Jurkat, Clone E6-1 (cell line): ENCODE data around the gene TNFAIP8.

Source experiments
- DNase-seq: peaks from one replicate; pipeline ENCODE4 v3.0.0-alpha.2; 2011; ENCODE audit warnings: low read depth, low spot score
- H3K4me3 ChIP-seq: 2 replicates; pipeline ENCODE4 v1.5.1; 2011; ENCODE audit warnings: mild to moderate bottlenecking, low read length, control low read depth, moderate library complexity

Gene TNFAIP8

GRCh38 chr5:119361594-119362125, 5.8 kb downstream of the TNFAIP8 start:
- no peak overlapping the region for H3K4me3 ChIP-seq
- DNase-seq = no peak

- no peak for DNase-seq
- no peak overlapping the region for H3K4me3 ChIP-seq
These were observed 6.9 kb downstream of the TNFAIP8 start for GRCh38 chr5:119362714-119363113.

DNA sequence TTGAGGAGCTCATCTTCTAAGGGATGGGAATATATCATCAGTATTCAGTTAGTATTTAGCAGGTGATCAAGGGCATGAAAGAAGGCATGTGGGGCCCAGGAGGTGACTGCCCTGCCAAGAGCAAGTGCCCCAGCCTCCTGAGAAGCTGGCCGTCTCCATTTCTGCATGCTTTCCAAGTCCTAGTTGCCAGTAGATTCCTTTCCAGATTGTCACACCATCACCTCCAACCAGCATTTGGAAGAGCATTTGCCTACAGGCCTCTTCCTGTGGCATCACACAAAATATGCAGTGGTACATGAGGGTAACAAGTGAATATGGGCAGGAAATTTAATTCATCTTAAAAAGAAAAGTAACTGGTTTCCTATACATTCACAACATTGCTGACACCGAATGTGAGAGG, 7.5 kb downstream of the TNFAIP8 start:
- no peak for DNase-seq
- no peak overlapping the region for H3K4me3 ChIP-seq

GRCh38 chr5:119363936-119364335, 8.1 kb downstream of the TNFAIP8 start:
- no peak for DNase-seq
- no peak overlapping the region for H3K4me3 ChIP-seq

GRCh38 chr5:119365847-119366539, 10.2 kb downstream of the TNFAIP8 start:
- no peak overlapping the region for H3K4me3 ChIP-seq
- DNase-seq = no peak

DNA sequence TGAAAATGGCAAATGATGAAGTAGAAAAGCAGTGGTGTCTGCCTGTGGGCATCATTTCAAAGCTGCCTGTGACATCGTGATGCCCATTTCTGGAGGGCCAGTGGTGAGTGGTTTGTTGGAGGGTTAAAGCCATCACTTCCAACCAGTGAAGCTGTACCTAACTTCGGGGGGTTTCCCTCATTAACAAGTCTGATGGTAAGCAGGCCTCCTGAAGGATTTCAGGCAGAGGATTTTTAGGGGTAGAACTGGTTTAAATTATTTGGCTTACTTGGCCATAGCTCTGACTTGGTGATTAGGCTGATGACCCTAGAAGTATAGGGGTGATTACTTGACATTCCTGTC, 10.7 kb downstream of the TNFAIP8 start:
- no peak overlapping the region for H3K4me3 ChIP-seq
- DNase-seq = no peak

GRCh38 chr5:119367502-119368237, 11.9 kb downstream of the TNFAIP8 start:
- no peak overlapping the region for H3K4me3 ChIP-seq
- DNase-seq = no peak

GRCh38 chr5:119368238-119368630, 12.4 kb downstream of the TNFAIP8 start:
- peak; percentile 42 for DNase-seq
- H3K4me3 ChIP-seq = no peak overlapping the region

- no peak overlapping the region for H3K4me3 ChIP-seq
- no peak for DNase-seq
These were observed 14.7 kb downstream of the TNFAIP8 start for GRCh38 chr5:119370486-119370885.

DNA sequence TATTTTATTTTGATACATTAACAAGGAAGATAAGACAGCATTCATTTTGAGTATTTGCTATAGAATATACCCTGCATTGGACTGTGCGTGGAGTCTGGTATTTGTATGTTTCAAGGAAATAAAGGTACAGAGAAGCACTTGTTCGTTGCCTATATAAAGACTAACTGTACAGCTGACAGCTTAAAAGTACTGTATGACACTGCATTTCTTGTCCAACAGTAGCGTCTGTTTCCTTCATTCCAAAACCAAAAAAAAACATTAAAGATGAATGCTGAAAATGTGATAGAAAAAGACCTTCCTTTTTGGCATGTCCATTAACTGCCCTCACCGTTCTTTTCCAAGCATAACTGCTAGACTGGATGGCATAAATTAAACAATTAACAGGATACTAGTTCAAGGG, 15.3 kb downstream of the TNFAIP8 start:
- no peak overlapping the region for H3K4me3 ChIP-seq
- DNase-seq = no peak

DNA sequence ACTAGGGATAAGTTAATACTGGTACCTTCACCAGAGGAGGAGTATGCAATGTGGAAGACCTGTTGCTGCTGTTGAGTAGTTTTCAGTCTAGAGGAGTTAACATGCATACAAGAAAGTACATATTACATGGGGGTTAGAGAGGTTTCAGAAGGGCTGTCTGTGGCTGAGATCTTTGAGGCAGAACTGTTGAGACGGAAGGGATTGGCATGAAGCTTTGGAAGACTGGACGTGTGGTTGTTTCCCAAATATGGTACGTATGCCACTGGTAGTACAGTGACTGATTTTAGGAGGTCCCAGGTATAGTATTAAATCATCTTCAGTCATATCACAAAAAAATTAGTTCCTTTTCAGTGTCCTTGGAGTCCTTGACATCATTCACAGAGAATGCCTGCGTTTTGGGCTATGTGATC, 17.6 kb downstream of the TNFAIP8 start:
- no peak for DNase-seq
- H3K4me3 ChIP-seq = no peak overlapping the region

DNA sequence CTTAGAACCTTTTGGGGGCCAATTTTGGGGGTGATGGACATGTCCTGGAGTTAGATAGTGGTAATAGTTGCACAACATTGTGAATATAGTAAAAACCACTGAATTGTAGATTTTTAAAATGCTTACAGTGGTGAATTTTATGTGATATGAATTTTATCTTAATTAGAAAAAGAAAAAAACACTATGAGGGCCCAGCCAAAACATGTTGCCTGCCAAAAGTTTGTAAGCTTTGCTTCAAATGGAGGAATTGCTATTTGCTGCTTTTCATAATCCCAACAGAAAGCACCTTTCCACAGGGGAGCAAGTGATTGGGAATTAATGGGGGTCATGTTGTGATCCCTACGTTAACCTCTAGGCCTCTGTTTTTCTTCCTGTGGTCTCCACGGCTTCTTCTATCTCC, 19.1 kb downstream of the TNFAIP8 start:
- DNase-seq = no peak
- no peak overlapping the region for H3K4me3 ChIP-seq

GRCh38 chr5:119377066-119377465, 21.2 kb downstream of the TNFAIP8 start:
- DNase-seq = no peak
- H3K4me3 ChIP-seq = no peak overlapping the region

DNA sequence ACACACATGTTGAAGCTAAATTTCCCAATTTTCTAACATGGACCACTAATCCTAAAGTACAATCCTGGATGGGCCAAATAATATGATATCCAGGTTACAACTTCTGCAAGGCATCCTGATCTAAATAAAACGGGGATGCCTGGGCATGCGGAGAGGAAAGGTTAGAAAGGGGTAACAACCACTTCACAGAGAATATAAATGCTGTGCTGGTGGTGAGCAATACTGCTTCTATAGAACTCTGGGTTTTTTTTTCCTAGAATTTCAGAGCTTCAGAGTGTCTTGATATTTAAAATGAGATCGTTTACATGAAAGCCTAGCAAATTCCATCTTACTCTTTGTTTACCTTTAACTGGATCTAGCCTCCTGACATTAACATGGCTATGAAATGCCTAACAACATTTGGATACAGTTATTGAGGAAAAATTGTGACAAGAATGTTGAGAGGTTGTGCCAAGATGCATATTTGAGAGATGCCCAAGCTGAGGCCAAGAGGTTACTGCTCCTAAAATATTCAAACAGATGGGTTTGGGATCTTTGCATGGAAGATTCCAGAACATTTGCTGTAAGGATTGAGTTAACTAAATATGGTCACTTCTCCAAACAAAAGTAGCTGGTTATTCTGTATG, 22.4 kb downstream of the TNFAIP8 start:
- DNase-seq = no peak
- no peak overlapping the region for H3K4me3 ChIP-seq

GRCh38 chr5:119379096-119379495, 23.3 kb downstream of the TNFAIP8 start:
- no peak for DNase-seq
- H3K4me3 ChIP-seq = no peak overlapping the region

DNA sequence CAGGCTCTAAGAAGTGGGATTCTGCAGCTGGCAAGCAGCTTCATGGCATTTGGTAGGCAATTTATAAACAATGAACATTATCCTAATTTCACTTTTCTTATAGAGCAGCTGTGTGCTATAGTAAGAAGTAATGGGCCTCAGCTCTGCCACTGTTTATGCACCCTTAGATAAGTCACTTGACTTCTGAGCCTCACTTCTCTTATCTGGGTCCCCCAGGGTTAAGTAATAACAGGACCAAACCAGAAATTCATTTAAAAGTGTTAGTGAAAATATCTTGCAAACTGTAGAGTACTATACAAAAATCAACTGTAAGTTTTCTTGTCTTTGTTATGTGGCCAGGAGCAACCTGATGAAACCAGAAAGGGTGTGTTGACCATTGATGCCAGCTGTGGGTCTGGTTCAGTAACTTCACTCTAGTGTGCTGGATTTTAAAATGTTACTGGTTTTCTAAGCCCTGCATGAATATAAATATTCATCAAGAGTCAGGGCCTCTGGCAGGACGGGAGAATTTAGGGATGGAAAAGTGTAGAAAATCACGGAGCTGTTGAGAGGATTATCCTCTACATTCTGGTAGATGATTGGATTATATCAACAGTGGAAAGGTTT, 24.2 kb downstream of the TNFAIP8 start:
- no peak for DNase-seq
- no peak overlapping the region for H3K4me3 ChIP-seq

GRCh38 chr5:119382169-119382568, 26.4 kb downstream of the TNFAIP8 start:
- H3K4me3 ChIP-seq = no peak overlapping the region
- DNase-seq = no peak

DNA sequence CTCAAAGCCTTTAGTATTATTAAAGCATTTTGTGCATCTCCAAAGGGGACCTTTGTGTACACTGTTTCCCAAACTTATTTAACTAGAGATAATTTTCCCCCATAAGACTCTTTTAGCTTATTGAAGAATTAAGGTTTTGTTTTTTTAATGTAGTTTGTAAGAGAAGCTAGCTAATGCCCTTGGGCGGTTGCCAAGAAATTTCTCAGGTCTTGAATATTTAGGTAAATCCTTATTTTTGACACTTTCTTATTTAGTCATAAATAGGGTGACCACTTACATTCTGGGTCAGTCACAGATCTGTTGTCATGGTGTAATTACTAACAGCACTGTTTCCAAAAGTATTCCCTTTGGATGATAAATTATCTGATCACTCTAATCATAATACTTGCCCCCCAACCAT, 27.2 kb downstream of the TNFAIP8 start:
- DNase-seq = no peak
- H3K4me3 ChIP-seq = no peak overlapping the region

DNA sequence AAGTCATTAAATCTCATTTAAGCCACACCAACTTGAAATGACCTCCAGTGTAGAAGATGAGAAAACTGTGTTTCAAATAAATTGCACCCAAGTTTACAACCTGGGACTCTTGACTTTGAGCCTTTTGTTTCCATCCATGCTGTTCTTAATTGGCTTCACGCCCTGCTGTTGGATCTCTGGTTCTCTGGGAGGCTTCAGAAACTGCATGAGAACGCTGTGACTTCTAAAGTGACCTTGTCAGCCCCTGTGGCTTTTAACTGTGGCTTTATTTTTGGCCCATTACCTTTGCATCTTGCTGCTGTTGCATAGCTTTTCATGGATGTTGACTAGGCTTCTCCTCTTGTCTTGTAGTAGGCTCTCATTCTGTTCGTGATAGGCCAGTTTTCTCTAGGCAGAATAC, 29.3 kb downstream of the TNFAIP8 start:
- DNase-seq = no peak
- no peak overlapping the region for H3K4me3 ChIP-seq

DNA sequence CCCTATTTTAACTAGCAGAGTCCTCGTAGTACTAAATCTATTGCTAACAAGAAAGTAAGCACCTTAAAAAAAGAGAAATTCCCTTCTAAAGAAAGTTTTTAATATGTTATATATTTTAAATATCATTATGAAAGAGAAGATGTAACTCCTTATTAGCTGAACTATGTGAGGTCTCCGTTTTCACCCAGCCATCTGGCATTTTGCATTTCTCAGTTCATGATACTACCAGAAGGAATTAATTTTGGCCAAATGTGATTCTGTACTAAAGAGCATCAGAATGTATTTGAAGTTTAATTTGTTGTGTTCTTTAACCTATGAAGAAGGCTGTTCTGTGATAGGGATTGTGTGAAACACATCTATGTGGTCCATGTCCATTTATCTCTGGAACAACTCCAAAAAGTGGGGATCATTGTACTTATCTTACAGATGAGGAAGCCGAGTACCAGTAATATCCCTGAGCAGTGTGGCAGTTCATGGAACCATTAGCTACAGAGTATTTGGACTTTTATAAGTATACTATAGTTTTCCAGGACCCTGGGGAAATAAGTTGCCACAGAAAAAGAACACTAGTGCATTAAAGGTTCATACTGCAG, 29.8 kb downstream of the TNFAIP8 start:
- H3K4me3 ChIP-seq = no peak overlapping the region
- no peak for DNase-seq
